MM.1S (cell line): Measurements from ENCODE around the gene SUN5.

Experiments used
- DNase-seq: peaks from one replicate; pipeline ENCODE4 v3.0.0-alpha.2; 2015
- H2AFZ ChIP-seq: fragments of 300-600 bp; sonication (generic); 2 replicates; pipeline ENCODE4 v1.6.0; 2016; ENCODE audit warnings: antibody characterized with exemption, low read length
- H3F3A ChIP-seq: fragments of 300-600 bp; sonication (generic); 2 replicates; pipeline ENCODE4 v1.6.1; 2016; ENCODE audit warnings: mild to moderate bottlenecking, antibody characterized with exemption, low read length, moderate library complexity, mixed read lengths; ENCODE audit not compliant: insufficient read depth
- H3K27ac ChIP-seq: fragments of 300-600 bp; sonication (generic); 2 replicates; pipeline ENCODE4 v1.5.1; 2016; ENCODE audit warnings: mild to moderate bottlenecking, low read length
- H3K27me3 ChIP-seq: fragments of 300-600 bp; sonication (generic); replicated peaks from 2 replicates; pipeline ENCODE4 v1.6.0; 2016; ENCODE audit warnings: low read length; ENCODE audit not compliant: insufficient read depth
- H3K36me3 ChIP-seq: fragments of 300-600 bp; sonication (generic); replicated peaks from 2 replicates; pipeline ENCODE4 v1.6.1; 2016; ENCODE audit warnings: mild to moderate bottlenecking, low read length, mixed read lengths; ENCODE audit not compliant: insufficient read depth
- H3K4me1 ChIP-seq: fragments of 300-600 bp; sonication (generic); 2 replicates; pipeline ENCODE4 v1.6.1; 2016; ENCODE audit warnings: low read length, mixed read lengths
- H3K4me2 ChIP-seq: fragments of 300-600 bp; sonication (generic); 2 replicates; pipeline ENCODE4 v1.6.0; 2016; ENCODE audit warnings: low read depth, low read length
- H3K4me3 ChIP-seq: fragments of 300-600 bp; sonication (generic); 2 replicates; pipeline ENCODE4 v1.5.1; 2016; ENCODE audit warnings: low read length, mixed read lengths
- H3K79me2 ChIP-seq: fragments of 300-600 bp; sonication (generic); 2 replicates; pipeline ENCODE4 v1.6.1; 2016; ENCODE audit warnings: mixed run types, low read length, mixed read lengths
- H3K9ac ChIP-seq: fragments of 300-600 bp; sonication (generic); 2 replicates; pipeline ENCODE4 v1.6.1; 2016; ENCODE audit warnings: low read length, mixed read lengths
- H3K9me2 ChIP-seq: fragments of 300-600 bp; sonication (generic); replicated peaks from 2 replicates; pipeline ENCODE4 v1.6.1; 2016; ENCODE audit warnings: mild to moderate bottlenecking, low read length, mixed read lengths; ENCODE audit not compliant: insufficient read depth
- H3K9me3 ChIP-seq: fragments of 300-600 bp; sonication (generic); replicated peaks from 2 replicates; pipeline ENCODE4 v1.6.1; 2016; ENCODE audit warnings: mild to moderate bottlenecking, low read length, mixed read lengths; ENCODE audit not compliant: insufficient read depth
- H4K20me1 ChIP-seq: fragments of 300-600 bp; sonication (generic); 2 replicates; pipeline ENCODE4 v1.6.1; 2016; ENCODE audit warnings: mild to moderate bottlenecking, low read length, moderate library complexity, mixed read lengths; ENCODE audit not compliant: insufficient read depth
- CTCF ChIP-seq: fragments of 300-600 bp; sonication (generic); IDR thresholded peaks from 2 replicates; pipeline ENCODE4 v1.5.1; 2016; ENCODE audit warnings: antibody characterized with exemption, low read length, mixed read lengths
- EZH2 ChIP-seq: fragments of 300-600 bp; sonication (generic); optimal IDR thresholded peaks from 2 replicates; pipeline ENCODE3; 2017; ENCODE audit warnings: low read depth, mild to moderate bottlenecking, antibody characterized with exemption, low read length, mixed read lengths
- EZH2phosphoT487 ChIP-seq: fragments of 300-600 bp; sonication (generic); IDR thresholded peaks from 2 replicates; pipeline ENCODE4 v1.6.1; 2018; ENCODE audit warnings: antibody characterized with exemption, low read length

Gene SUN5

DNA sequence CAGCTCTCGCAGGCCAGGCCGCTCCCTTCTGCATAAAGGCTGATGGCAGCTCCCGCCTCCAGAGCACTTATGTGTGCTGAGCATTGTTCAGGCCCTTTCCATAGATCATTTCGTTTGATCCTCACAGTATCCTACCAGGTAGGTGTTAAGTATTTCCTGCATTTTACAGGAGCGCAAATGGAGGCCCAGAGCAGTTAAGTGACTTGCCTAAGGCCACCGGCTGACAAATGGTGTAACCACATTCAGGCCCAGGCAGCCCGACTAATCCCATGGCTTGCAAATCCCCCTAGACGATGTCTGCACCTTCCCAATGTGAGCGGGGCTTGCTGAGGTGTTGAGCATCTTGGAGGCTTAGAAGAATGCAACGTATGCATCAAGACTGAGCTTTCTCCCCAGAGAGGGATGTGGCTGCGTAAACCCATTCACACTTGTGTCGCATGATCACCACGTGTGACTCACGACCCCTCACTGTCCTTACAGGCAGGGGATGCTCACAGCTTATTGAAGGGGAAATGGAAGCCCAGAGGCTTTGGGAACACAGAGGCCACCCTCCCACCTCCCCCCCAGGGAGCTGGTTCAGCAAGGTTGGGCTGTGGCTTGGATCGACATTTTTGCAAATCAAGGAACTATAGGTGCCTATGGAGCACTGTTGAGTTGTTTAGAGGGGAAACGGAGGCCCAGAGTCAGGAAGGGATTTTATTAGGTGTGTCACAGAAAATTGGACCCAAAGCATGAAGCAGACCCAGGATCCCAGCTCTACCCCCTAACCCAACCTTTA is 10.3 kb upstream of the SUN5 start:
- Histone ChIP-seq H3K9me3 (no peaks in the 10 kb centered on the region), H3K79me2 (no peaks in the 10 kb centered on the region), H3F3A (no peaks in the 10 kb centered on the region), H3K9me2 (no peaks in the 10 kb centered on the region), H3K4me2 (no peak overlapping the region), H3K4me1 (no peaks in the 10 kb centered on the region), H4K20me1 (no peaks in the 10 kb centered on the region), H3K36me3 (no peaks in the 10 kb centered on the region), H3K4me3 (no peak overlapping the region), H3K9ac (no peak overlapping the region), H3K27me3 (peaks cover 97% of the 10 kb centered on the region), H3K27ac (no peak overlapping the region), H2AFZ (no peak overlapping the region)
- TF ChIP-seq EZH2 (no peak), CTCF (no peak), EZH2phosphoT487 (no peak)
- no peak for DNase-seq

- Histone ChIP-seq H3K27me3 (peaks cover 97% of the 10 kb centered on the region), H3K9me2 (no peaks in the 10 kb centered on the region), H3K36me3 (no peaks in the 10 kb centered on the region), H3K4me3 (no peak overlapping the region), H3K9ac (no peak overlapping the region), H3K79me2 (no peaks in the 10 kb centered on the region), H3K27ac (no peak overlapping the region), H3K4me2 (no peak overlapping the region), H4K20me1 (no peaks in the 10 kb centered on the region), H2AFZ (no peak overlapping the region), H3K9me3 (no peaks in the 10 kb centered on the region), H3F3A (no peaks in the 10 kb centered on the region), H3K4me1 (no peaks in the 10 kb centered on the region)
- no peak for DNase-seq
- TF ChIP-seq EZH2phosphoT487 (no peak), CTCF (no peak), EZH2 (no peak)
Observed at GRCh38 chr20:33013701-33014326, 9.6 kb upstream of the SUN5 start.

GRCh38 chr20:33012327-33013189 is 8.3 kb upstream of the SUN5 start:
- H3K36me3 ChIP-seq, result no peaks in the 10 kb centered on the region
- no peaks in the 10 kb centered on the region for H3F3A ChIP-seq
- no peak for DNase-seq
- no peak overlapping the region for H3K27ac ChIP-seq
- no peaks in the 10 kb centered on the region for H3K9me2 ChIP-seq
- TF ChIP-seq CTCF (no peak), EZH2 (no peak), EZH2phosphoT487 (no peak)
- no peak overlapping the region for H3K9ac ChIP-seq
- no peaks in the 10 kb centered on the region for H4K20me1 ChIP-seq
- H3K27me3 ChIP-seq, result peaks cover 97% of the 10 kb centered on the region
- no peak overlapping the region for H3K4me3 ChIP-seq
- no peaks in the 10 kb centered on the region for H3K4me1 ChIP-seq
- H3K79me2 ChIP-seq, result no peaks in the 10 kb centered on the region
- no peak overlapping the region for H3K4me2 ChIP-seq
- no peaks in the 10 kb centered on the region for H3K9me3 ChIP-seq
- no peak overlapping the region for H2AFZ ChIP-seq
